GM12878 (cell line): ENCODE results near the gene SIGLEC12. TPM values are rescaled to one million over a fixed set of nuclear protein-coding genes. Genes with fewer than 3 reads are reported as not detected.

Experiments used
- ATAC-seq: fragments of 200-7000 bp; cut with Tn5 transposase; 3 replicates; pipeline ENCODE4 v1.9.1; 2020; ENCODE audit warnings: mild to moderate bottlenecking, moderate library complexity
- BruUV-seq: library from RNA; stranded (reverse); fragments of 400-500 nt; replicated peaks from 2 replicates; lab custom pipeline; 2021; lab: Mats Ljungman, UMichigan
- CTCF ChIA-PET: fragments of 300-600 bp; sonication (Branson Sonifier 250); formaldehyde crosslinking; extraction: SDS; loops from one replicate; lab custom pipeline; 2021; ENCODE audit warnings: inconsistent platforms; lab: Yijun Ruan, JAX
- POLR2A ChIA-PET: fragments of 350-600 bp; formaldehyde crosslinking; extraction: SDS; loops from one replicate; lab custom pipeline; 2021; ENCODE audit warnings: inconsistent platforms; lab: Charles Lee
- RAD21 ChIA-PET: fragments of 300-600 bp; sonication (Branson Sonifier 250); formaldehyde crosslinking; loops from one replicate; lab custom pipeline; 2023; ENCODE audit warnings: antibody characterized with exemption; ENCODE audit not compliant: unreplicated experiment; lab: Charles Lee
- SMC1A ChIA-PET: fragments of 300-600 bp; sonication (Branson Sonifier 250); formaldehyde crosslinking; loops from one replicate; lab custom pipeline; 2023; ENCODE audit not compliant: unreplicated experiment, uncharacterized antibody; lab: Charles Lee
- DNase-seq: peaks from one replicate; pipeline ENCODE4 v3.0.0-alpha.2; 2011; ENCODE audit warnings: low read depth, low spot score
- FAIRE-seq: peaks from 3 replicates; lab custom pipeline; 2011; peaks lifted over from hg19 to GRCh38; lab: Jason Lieb, UNC
- H2AFZ ChIP-seq: 2 replicates; pipeline ENCODE4 v1.6.0; 2011; ENCODE audit warnings: low read depth, low read length, control low read depth; ENCODE audit not compliant: control insufficient read depth
- H3K27ac ChIP-seq: 2 replicates; pipeline ENCODE4 v1.5.1; 2011; ENCODE audit warnings: control low read depth; ENCODE audit not compliant: control insufficient read depth, insufficient read depth
- H3K27me3 ChIP-seq, 2 experiments: replicated peaks in 1 of 2; 2 replicates each; pipeline versions ENCODE4 v1.6.0 to v1.6.1; 2011; ENCODE audit warnings: low read length in 1 of 2; ENCODE audit not compliant: control insufficient read depth in 2 of 2, insufficient read depth in 2 of 2
- H3K36me3 ChIP-seq, 2 experiments: 2 replicates each; pipeline ENCODE4 v1.5.1; 2011; ENCODE audit warnings: low read length in 1 of 2; ENCODE audit not compliant: control insufficient read depth in 2 of 2, insufficient read depth in 2 of 2
- H3K4me1 ChIP-seq: 2 replicates; pipeline ENCODE4 v1.6.1; 2011; ENCODE audit warnings: mild to moderate bottlenecking, low read length, moderate library complexity, mixed read lengths; ENCODE audit not compliant: control insufficient read depth, insufficient read depth
- H3K4me2 ChIP-seq: 2 replicates; pipeline ENCODE4 v1.6.0; 2011; ENCODE audit warnings: control low read depth; ENCODE audit not compliant: control insufficient read depth, insufficient read depth
- H3K4me3 ChIP-seq: fragments of 200-600 bp; sonication (generic); 2 replicates; pipeline ENCODE4 v1.5.1; 2016
- H3K79me2 ChIP-seq: 2 replicates; pipeline ENCODE4 v1.6.0; 2011; ENCODE audit warnings: low read length; ENCODE audit not compliant: control insufficient read depth, insufficient read depth
- H3K9ac ChIP-seq: 2 replicates; pipeline ENCODE4 v1.8.0; 2011; ENCODE audit warnings: low read length, control low read depth, mixed read lengths; ENCODE audit not compliant: control insufficient read depth, insufficient read depth
- H3K9me3 ChIP-seq: replicated peaks from 3 replicates; pipeline ENCODE4 v1.5.1; 2011; ENCODE audit warnings: mild to moderate bottlenecking, low read length; ENCODE audit not compliant: control insufficient read depth, insufficient read depth
- H4K20me1 ChIP-seq: 2 replicates; pipeline ENCODE4 v1.6.0; 2011; ENCODE audit not compliant: control insufficient read depth, insufficient read depth
- CEBPB ChIP-seq, 2 experiments: fragments of 150-350 bp in 1 of 2; IDR thresholded peaks; 2 replicates each; pipeline ENCODE4 v1.6.1; 2012 to 2014; ENCODE audit warnings: low read depth in 2 of 2, low read length in 2 of 2, borderline replicate concordance in 1 of 2, inconsistent platforms in 1 of 2
- EED ChIP-seq: sonication (generic); IDR thresholded peaks from 2 replicates; pipeline ENCODE4 v1.6.1; 2016; ENCODE audit warnings: antibody characterized with exemption, low read depth
- ESRRA ChIP-seq: IDR thresholded peaks from 2 replicates; pipeline ENCODE4 v1.6.1; 2012; ENCODE audit warnings: mild to moderate bottlenecking, low read length, improper control_type of control experiment
- GABPA ChIP-seq: IDR thresholded peaks from 2 replicates; pipeline ENCODE4 v1.6.1; 2014; ENCODE audit warnings: antibody characterized with exemption, low read depth, mild to moderate bottlenecking, inconsistent platforms
- HCFC1 ChIP-seq: fragments of 150-350 bp; IDR thresholded peaks from 2 replicates; pipeline ENCODE4 v1.6.1; 2014; ENCODE audit warnings: low read length
- KLF5 ChIP-seq: fragments of 450-650 bp; IDR thresholded peaks from 2 replicates; pipeline ENCODE4 v1.6.1; 2014; ENCODE audit warnings: mild to moderate bottlenecking; ENCODE audit not compliant: partially characterized antibody
- NR2C2 ChIP-seq: IDR thresholded peaks from 2 replicates; pipeline ENCODE4 v1.6.1; 2011; ENCODE audit warnings: borderline replicate concordance, low read depth; ENCODE audit not compliant: control insufficient read depth, insufficient read length
- POLR2AphosphoS5 ChIP-seq: IDR thresholded peaks from 2 replicates; pipeline ENCODE4 v1.6.1; 2011; ENCODE audit warnings: mild to moderate bottlenecking, low read length, inconsistent platforms
- SUZ12 ChIP-seq: fragments of 200-600 bp; sonication (generic); IDR thresholded peaks from one replicate; pipeline ENCODE4 v1.6.1; 2018; ENCODE audit warnings: antibody characterized with exemption, mild to moderate bottlenecking; ENCODE audit not compliant: unreplicated experiment
- TCF12 ChIP-seq: IDR thresholded peaks from 2 replicates; pipeline ENCODE4 v1.6.1; 2011; ENCODE audit warnings: low read depth, mild to moderate bottlenecking, low read length
- ZSCAN29 ChIP-seq: fragments of 450-650 bp; IDR thresholded peaks from 2 replicates; pipeline ENCODE4 v1.6.1; 2017; ENCODE audit warnings: mild to moderate bottlenecking, moderate library complexity
- WGBS: methylation state at CpG from one replicate; pipeline ENCODE4 v1.1.6; 2016; ENCODE audit warnings: low lambda C conversion rate; ENCODE audit not compliant: insufficient replicate concordance, insufficient coverage; ENCODE audit errors: missing lambda C conversion rate; 5-methylcytosine and 5-hydroxymethylcytosine counted together
- in situ Hi-C: fragments of 300-500 bp; cut with MboI; formaldehyde crosslinking; loops from 9 replicates; pipeline ENCODE4 v1.14.3; 2018; ENCODE audit warnings: mixed read lengths
- intact Hi-C: fragments of 100-400 bp; cut with micrococcal nuclease; formaldehyde crosslinking; loops from one replicate; pipeline ENCODE4 v1.14.2; 2022; ENCODE audit not compliant: unreplicated experiment
- polyA plus RNA-seq, 11 experiments: library from polyadenylated mRNA; depleted of rRNA in 4 of 11; unstranded in 6 of 11; stranded (reverse) in 5 of 11; fragments of >200 nt; fragmentation: Nextera tagmentation in 4 of 11; fragmentation: Illumina TruSeq in 1 of 11; extraction: Ambion mirVana in 4 of 11; extraction: Trizol in 1 of 11; gene quantifications; 1 replicate in 1 of 11; 2 replicates in 10 of 11; pipeline versions ENCODE4 v1.2.1 to v1.2.3, GENCODE V29; 2011 to 2016; ENCODE audit warnings: inconsistent platforms in 2 of 11, missing spikeins in 2 of 11, low read depth in 1 of 11
- total RNA-seq, 4 experiments: library from RNA; depleted of rRNA in 3 of 4; stranded (reverse); fragments of >200 nt in 3 of 4; fragmentation: Illumina TruSeq in 1 of 4; extraction: Trizol in 1 of 4; gene quantifications; 2 replicates each; pipeline versions ENCODE4 v1.2.1 to v1.2.3, GENCODE V29; 2013 to 2021
- TF ChIP-seq, protein P1 (sequence below): IDR thresholded peaks from 2 replicates; pipeline ENCODE4 v1.6.1; 2012; ENCODE audit warnings: low read depth, low read length, improper control_type of control experiment
- TF ChIP-seq, protein P2 (sequence below): IDR thresholded peaks from 2 replicates; pipeline ENCODE4 v1.6.1; 2012; ENCODE audit warnings: mild to moderate bottlenecking, low read depth, low read length

SIGLEC12 gene
- total and polyA plus RNA-seq, 10 of the 15 experiments (the other 5 are each of a cell fraction or from before 2014, with no cell fraction given), result 0.03 to 0.18 (median 0.06) TPM; not detected in 5

DNA sequence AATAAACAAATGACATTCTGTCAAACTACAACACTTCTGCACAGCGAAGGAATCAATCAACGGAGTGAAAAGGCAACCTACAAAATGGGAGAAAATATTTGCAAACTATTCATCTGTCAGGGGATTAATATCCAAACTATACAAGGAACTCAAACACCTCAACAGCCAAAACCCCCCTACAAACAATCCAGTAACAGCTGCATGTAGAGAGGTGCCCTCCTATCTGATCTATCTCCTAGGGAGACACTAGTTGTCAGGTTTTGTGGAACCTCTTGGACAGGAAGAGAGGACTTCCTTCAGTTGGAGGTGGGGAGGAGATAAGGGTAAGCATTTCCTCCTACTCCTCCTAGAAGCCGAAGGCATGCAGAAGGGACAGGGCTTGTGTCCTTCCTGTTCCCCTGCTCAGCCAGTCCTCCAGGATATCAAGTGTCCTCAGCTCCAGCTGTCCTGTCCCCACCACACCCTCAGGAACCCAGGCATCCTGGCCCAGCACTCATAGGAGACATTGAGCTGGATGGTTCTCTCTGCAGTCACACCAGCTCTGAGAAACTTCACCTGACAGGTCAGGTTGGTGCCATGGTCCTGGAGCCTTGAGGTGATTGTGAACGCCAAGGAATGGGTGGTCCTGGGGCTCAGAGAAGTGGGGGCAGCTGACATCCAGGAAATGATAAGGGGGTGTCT, 33.6 kb downstream of the SIGLEC12 start:
- Histone ChIP-seq H3K4me1 (no peaks in the 10 kb centered on the region), H3K4me3 (no peak overlapping the region), H3K79me2 (no peaks in the 10 kb centered on the region), H3K9ac (no peak overlapping the region), H2AFZ (no peak overlapping the region), H3K4me2 (no peak overlapping the region), H4K20me1 (no peaks in the 10 kb centered on the region; the same call in 1 of the 2 replicates), H3K27me3 (no peaks in the 10 kb centered on the region; a peak in 1 of 4 replicates), H3K36me3 (no peaks in the 10 kb centered on the region), H3K27ac (no peak overlapping the region), H3K9me3 (no peaks in the 10 kb centered on the region)
- ChIA-PET CTCF (interaction anchor here (0.7 to 10.8 kb wide), 4 partner anchors 46 to 191 kb away, joined by 3 to 281 read pairs (median 4); partner anchors contain the start of genes SIGLEC10 and SIGLEC5), SMC1A (interaction anchor here (0.9 to 1.4 kb wide), 3 partner anchors 33 to 193 kb away, joined by 3 to 4 read pairs (median 4); no protein-coding TSS in a partner anchor), POLR2A (no interaction called here), RAD21 (interaction anchor here (2.6 kb wide), 1 partner anchor 189 kb away, joined by 5 read pairs; no protein-coding TSS in a partner anchor)
- in situ Hi-C loops, result no loop called here
- TF ChIP-seq CEBPB (IDR thresholded peaks at IDR 0.05; ENCODE audit: borderline replicate concordance in 1 of 2, low read depth in 2 of 2, low read length in 2 of 2) (no peak), HCFC1 (no peak), POLR2AphosphoS5 (no peak)
- TF ChIP-seq, protein P1, sequence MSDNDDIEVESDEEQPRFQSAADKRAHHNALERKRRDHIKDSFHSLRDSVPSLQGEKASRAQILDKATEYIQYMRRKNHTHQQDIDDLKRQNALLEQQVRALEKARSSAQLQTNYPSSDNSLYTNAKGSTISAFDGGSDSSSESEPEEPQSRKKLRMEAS, result no peak
- DNase-seq, result no peak
- no TSS peak for BruUV-seq
- intact Hi-C loops, result no loop called here
- no peak for FAIRE-seq
- WGBS, result 10% methylated on average over 4 of the region's 4 CpGs
- no peak for ATAC-seq

DNA sequence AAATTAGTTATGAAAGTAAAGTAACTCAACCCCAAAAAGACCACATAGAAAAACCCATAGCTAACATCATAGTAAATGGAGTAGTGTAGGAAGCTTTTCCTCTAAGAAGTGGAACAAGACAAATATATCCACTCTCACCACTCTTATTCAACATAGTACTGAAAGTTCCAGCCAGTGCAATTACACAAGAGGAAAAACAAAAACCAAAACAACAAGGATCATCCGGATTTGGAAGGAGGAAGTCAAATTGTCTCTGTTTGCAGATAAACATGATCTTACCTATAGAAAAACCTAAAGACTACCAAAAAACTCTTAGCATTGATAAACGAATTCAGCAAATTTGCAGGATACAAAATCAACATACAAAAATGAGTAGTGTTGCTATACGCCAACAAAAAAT, 34.9 kb downstream of the SIGLEC12 start:
- POLR2A ChIA-PET, result no interaction called here
- BruUV-seq, result no TSS peak
- intact Hi-C loops (no loop called here), in situ Hi-C loops (no loop called here)
- Histone ChIP-seq H3K9ac (no peak overlapping the region), H2AFZ (no peak overlapping the region), H3K27me3 (no peaks in the 10 kb centered on the region; a peak in 1 of 4 replicates), H3K4me1 (no peaks in the 10 kb centered on the region), H3K27ac (no peak overlapping the region), H4K20me1 (no peaks in the 10 kb centered on the region; the same call in 1 of the 2 replicates), H3K79me2 (no peaks in the 10 kb centered on the region), H3K36me3 (no peaks in the 10 kb centered on the region), H3K4me3 (no peak overlapping the region), H3K4me2 (no peak overlapping the region), H3K9me3 (no peaks in the 10 kb centered on the region)
- no peak for FAIRE-seq
- WGBS, result 38% methylated on average over 3 of the region's 3 CpGs
- no peak for ATAC-seq
- RAD21 ChIA-PET, result interaction anchor here (1.2 to 2.6 kb wide), 2 partner anchors 190 to 194 kb away, joined by 4 to 5 read pairs; no protein-coding TSS in a partner anchor
- no peak for DNase-seq
- CTCF ChIA-PET, result interaction anchor here (0.7 to 10.8 kb wide), 6 partner anchors 20 to 192 kb away, joined by 3 to 281 read pairs (median 4); no protein-coding TSS in a partner anchor
- SMC1A ChIA-PET, result interaction anchor here (0.9 to 1.4 kb wide), 3 partner anchors 32 to 190 kb away, joined by 3 to 4 read pairs (median 3); no protein-coding TSS in a partner anchor
- no peak for TF ChIP-seq NR2C2
- TF ChIP-seq, protein P2, sequence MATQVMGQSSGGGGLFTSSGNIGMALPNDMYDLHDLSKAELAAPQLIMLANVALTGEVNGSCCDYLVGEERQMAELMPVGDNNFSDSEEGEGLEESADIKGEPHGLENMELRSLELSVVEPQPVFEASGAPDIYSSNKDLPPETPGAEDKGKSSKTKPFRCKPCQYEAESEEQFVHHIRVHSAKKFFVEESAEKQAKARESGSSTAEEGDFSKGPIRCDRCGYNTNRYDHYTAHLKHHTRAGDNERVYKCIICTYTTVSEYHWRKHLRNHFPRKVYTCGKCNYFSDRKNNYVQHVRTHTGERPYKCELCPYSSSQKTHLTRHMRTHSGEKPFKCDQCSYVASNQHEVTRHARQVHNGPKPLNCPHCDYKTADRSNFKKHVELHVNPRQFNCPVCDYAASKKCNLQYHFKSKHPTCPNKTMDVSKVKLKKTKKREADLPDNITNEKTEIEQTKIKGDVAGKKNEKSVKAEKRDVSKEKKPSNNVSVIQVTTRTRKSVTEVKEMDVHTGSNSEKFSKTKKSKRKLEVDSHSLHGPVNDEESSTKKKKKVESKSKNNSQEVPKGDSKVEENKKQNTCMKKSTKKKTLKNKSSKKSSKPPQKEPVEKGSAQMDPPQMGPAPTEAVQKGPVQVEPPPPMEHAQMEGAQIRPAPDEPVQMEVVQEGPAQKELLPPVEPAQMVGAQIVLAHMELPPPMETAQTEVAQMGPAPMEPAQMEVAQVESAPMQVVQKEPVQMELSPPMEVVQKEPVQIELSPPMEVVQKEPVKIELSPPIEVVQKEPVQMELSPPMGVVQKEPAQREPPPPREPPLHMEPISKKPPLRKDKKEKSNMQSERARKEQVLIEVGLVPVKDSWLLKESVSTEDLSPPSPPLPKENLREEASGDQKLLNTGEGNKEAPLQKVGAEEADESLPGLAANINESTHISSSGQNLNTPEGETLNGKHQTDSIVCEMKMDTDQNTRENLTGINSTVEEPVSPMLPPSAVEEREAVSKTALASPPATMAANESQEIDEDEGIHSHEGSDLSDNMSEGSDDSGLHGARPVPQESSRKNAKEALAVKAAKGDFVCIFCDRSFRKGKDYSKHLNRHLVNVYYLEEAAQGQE, result no peak
- no peak for TF ChIP-seq GABPA
- TF ChIP-seq SUZ12, result no peak
- TF ChIP-seq ZSCAN29, result no peak
- TF ChIP-seq ESRRA, result no peak
- TF ChIP-seq EED, result no peak
- TF ChIP-seq KLF5, result no peak
- no peak for TF ChIP-seq TCF12
